HepG2 (cell line): ENCODE results near the gene TIMM17A. TPM values are rescaled to one million over a fixed set of nuclear protein-coding genes. Genes with fewer than 3 reads are reported as not detected.

ENCODE experiments used
- FOSL1 ChIP-seq: sonication (generic); formaldehyde crosslinking; IDR thresholded peaks from 2 replicates; pipeline ENCODE4 v1.9.0; 2021; ENCODE audit warnings: missing genetic modification reagents, borderline replicate concordance
- FOSL2 ChIP-seq: sonication (generic); formaldehyde crosslinking; IDR thresholded peaks from 2 replicates; pipeline ENCODE4 v1.4.0; 2020; ENCODE audit warnings: missing genetic modification reagents
- FOXK1 ChIP-seq: sonication (generic); formaldehyde crosslinking; IDR thresholded peaks from 2 replicates; pipeline ENCODE4 v1.4.0; 2020; ENCODE audit warnings: low read depth, missing genetic modification reagents, borderline replicate concordance
- FOXP4 ChIP-seq: sonication (generic); formaldehyde crosslinking; IDR thresholded peaks from 2 replicates; pipeline ENCODE4 v1.4.0; 2020; ENCODE audit warnings: missing genetic modification reagents
- HNRNPLL ChIP-seq: fragments of 200-400 bp; formaldehyde crosslinking; IDR thresholded peaks from 2 replicates; pipeline ENCODE4 v1.6.1; 2017; ENCODE audit warnings: mild to moderate bottlenecking, low read depth, low read length; ENCODE audit not compliant: poor library complexity, severe bottlenecking
- IKZF5 ChIP-seq: IDR thresholded peaks from 2 replicates; pipeline ENCODE4 v1.6.1; 2018; ENCODE audit warnings: missing genetic modification reagents, mild to moderate bottlenecking, missing compliant biosample characterization
- ISL2 ChIP-seq: sonication (generic); formaldehyde crosslinking; IDR thresholded peaks from 2 replicates; pipeline ENCODE4 v1.5.0; 2020; ENCODE audit warnings: missing genetic modification reagents
- NR2F6 ChIP-seq, 2 experiments: IDR thresholded peaks; 2 replicates each; pipeline ENCODE4 v1.6.1; 2016; ENCODE audit warnings: antibody characterized with exemption in 1 of 2, mild to moderate bottlenecking in 1 of 2
- PPARG ChIP-seq: conservative IDR thresholded peaks from 2 replicates; pipeline ENCODE4 v1.6.1; 2016; ENCODE audit warnings: missing biosample characterization, missing genetic modification reagents
- TFDP2 ChIP-seq: sonication (generic); formaldehyde crosslinking; IDR thresholded peaks from 2 replicates; pipeline ENCODE4 v1.4.0; 2020; ENCODE audit warnings: missing genetic modification reagents
- ZBTB7A ChIP-seq: sonication (generic); formaldehyde crosslinking; IDR thresholded peaks from 2 replicates; pipeline ENCODE4 v1.8.0; 2022; ENCODE audit warnings: mild to moderate bottlenecking, missing genetic modification reagents
- ZFP37 ChIP-seq: sonication (generic); formaldehyde crosslinking; IDR thresholded peaks from 2 replicates; pipeline ENCODE4 v1.4.0; 2020; ENCODE audit warnings: missing genetic modification reagents, borderline replicate concordance
- ZNF138 ChIP-seq: sonication (generic); formaldehyde crosslinking; IDR thresholded peaks from 2 replicates; pipeline ENCODE4 v1.5.0; 2020; ENCODE audit warnings: mild to moderate bottlenecking, low read depth, missing genetic modification reagents
- ZNF253 ChIP-seq: sonication (generic); formaldehyde crosslinking; IDR thresholded peaks from 2 replicates; pipeline ENCODE4 v1.8.0; 2022; ENCODE audit warnings: mild to moderate bottlenecking, missing genetic modification reagents, borderline replicate concordance
- ZNF563 ChIP-seq: sonication (generic); formaldehyde crosslinking; IDR thresholded peaks from 2 replicates; pipeline ENCODE4 v1.8.0; 2022; ENCODE audit warnings: mild to moderate bottlenecking, moderate library complexity, missing genetic modification reagents
- ZSCAN20 ChIP-seq: sonication (generic); formaldehyde crosslinking; IDR thresholded peaks from 2 replicates; pipeline ENCODE4 v1.4.0; 2020; ENCODE audit warnings: missing genetic modification reagents, mild to moderate bottlenecking, borderline replicate concordance
- polyA plus RNA-seq, 8 experiments: library from polyadenylated mRNA; depleted of rRNA in 3 of 8; stranded (reverse) in 7 of 8; unstranded in 1 of 8; fragments of >200 nt; fragmentation: Illumina TruSeq in 4 of 8; extraction: Trizol in 4 of 8; gene quantifications; 2 replicates each; pipeline versions ENCODE4 v1.2.1 to v1.2.3, GENCODE V29; 2011 to 2016; ENCODE audit warnings: low read depth in 4 of 8, missing spikeins in 1 of 8, mixed read lengths in 1 of 8; ENCODE audit not compliant: insufficient read depth in 1 of 8
- total RNA-seq, 5 experiments: library from RNA; depleted of rRNA; stranded (reverse); fragments of >200 nt; fragmentation: Illumina TruSeq; extraction: Trizol; gene quantifications; 2 replicates each; pipeline ENCODE4 v1.2.3, GENCODE V29; 2016; ENCODE audit warnings: low read depth in 1 of 5
- TF ChIP-seq, protein P1 (sequence below): sonication (generic); formaldehyde crosslinking; IDR thresholded peaks from 2 replicates; pipeline ENCODE4 v1.5.0; 2020; ENCODE audit warnings: missing genetic modification reagents
- TF ChIP-seq, protein P2 (sequence below): sonication (generic); formaldehyde crosslinking; IDR thresholded peaks from 2 replicates; pipeline ENCODE4 v1.4.0; 2020; ENCODE audit warnings: missing genetic modification reagents, borderline replicate concordance

Gene TIMM17A
- total and polyA plus RNA-seq, 2 of the 13 experiments (the other 11 are each of a cell fraction or from before 2014, with no cell fraction given): 50.8 to 97.8 TPM

DNA sequence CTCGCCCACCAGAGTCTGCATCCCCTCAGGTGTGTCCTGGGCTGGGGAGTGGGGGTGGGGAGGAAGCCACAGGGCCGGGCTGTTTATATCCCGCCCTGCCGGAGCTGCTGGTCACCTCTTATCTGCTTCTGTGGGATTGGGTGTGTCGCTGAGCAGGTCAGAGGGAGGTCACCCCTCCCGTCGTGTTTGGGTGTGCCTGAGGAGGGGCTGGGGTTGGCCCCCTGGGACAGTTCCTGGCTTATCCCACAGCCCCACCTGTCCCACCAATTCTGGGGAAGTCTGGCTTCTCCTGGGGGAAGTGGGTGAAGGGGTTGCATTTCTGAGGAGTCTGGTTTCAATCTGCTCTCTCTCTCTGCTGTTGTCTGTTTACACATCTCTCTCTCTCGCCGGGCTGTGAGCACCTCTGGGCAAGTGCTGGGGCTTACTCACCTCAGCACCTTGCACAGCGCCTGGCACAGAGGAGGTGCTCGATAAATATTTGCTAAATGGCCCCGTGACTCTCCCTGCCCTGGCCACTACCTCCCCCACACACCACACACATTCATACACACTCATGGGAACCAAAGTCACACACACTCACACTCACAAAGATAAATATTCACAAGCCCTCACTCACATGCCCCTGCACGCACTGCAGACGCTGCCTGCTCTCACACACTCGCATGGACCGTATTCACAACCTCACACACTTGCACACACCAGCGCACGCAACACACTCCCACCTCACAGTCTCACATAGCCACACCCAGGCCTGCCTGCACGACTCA is 63.3 kb downstream of the TIMM17A start (continued):
- TF ChIP-seq ISL2 (peak; percentile 42), TFDP2 (CRISPR knock-in tag) (no peak; the same call in 1 of the 2 replicates), ZSCAN20 (CRISPR knock-in tag) (peak; percentile 47; the same call in 1 of the 2 replicates), FOSL2 (peak; percentile 86), NR2F6 (IDR thresholded peaks at IDR 0.05) (peak; percentile 69), NR2F6 (CRISPR knock-in tag; IDR thresholded peaks at IDR 0.05) (peak; percentile 72; the same call in 1 of the 2 replicates), ZNF253 (CRISPR knock-in tag) (peak; percentile 46; the same call in 1 of the 2 replicates), IKZF5 (CRISPR knock-in tag) (peak; percentile 47; the same call in 1 of the 2 replicates), PPARG (peak; percentile 41; the same call in 1 of the 2 replicates), FOXK1 (CRISPR knock-in tag) (peak; percentile 58; the same call in 1 of the 2 replicates), ZFP37 (CRISPR knock-in tag) (no peak), FOXP4 (CRISPR knock-in tag) (peak; percentile 87), ZBTB7A (peak; percentile 60; the same call in 1 of the 2 replicates), ZNF563 (peak; percentile 15; the same call in 1 of the 2 replicates), FOSL1 (0 out of 2 replicates have a peak, but pooled peaks have one; percentile 28), ZNF138 (CRISPR knock-in tag) (no peak), HNRNPLL (no peak)
- TF ChIP-seq, protein P1, sequence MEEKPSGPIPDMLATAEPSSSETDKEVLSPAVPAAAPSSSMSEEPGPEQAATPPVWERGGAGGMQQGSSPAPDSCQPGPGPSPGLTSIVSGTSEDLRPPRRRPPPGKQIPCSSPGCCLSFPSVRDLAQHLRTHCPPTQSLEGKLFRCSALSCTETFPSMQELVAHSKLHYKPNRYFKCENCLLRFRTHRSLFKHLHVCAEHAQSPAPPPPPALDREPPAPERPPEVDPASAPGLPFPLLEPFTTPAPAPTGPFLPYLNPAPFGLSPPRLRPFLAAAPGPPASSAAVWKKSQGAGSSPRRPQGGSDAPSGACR (CRISPR knock-in tag): 0 out of 2 replicates have a peak, but pooled peaks have one; percentile 23
- TF ChIP-seq, protein P2, sequence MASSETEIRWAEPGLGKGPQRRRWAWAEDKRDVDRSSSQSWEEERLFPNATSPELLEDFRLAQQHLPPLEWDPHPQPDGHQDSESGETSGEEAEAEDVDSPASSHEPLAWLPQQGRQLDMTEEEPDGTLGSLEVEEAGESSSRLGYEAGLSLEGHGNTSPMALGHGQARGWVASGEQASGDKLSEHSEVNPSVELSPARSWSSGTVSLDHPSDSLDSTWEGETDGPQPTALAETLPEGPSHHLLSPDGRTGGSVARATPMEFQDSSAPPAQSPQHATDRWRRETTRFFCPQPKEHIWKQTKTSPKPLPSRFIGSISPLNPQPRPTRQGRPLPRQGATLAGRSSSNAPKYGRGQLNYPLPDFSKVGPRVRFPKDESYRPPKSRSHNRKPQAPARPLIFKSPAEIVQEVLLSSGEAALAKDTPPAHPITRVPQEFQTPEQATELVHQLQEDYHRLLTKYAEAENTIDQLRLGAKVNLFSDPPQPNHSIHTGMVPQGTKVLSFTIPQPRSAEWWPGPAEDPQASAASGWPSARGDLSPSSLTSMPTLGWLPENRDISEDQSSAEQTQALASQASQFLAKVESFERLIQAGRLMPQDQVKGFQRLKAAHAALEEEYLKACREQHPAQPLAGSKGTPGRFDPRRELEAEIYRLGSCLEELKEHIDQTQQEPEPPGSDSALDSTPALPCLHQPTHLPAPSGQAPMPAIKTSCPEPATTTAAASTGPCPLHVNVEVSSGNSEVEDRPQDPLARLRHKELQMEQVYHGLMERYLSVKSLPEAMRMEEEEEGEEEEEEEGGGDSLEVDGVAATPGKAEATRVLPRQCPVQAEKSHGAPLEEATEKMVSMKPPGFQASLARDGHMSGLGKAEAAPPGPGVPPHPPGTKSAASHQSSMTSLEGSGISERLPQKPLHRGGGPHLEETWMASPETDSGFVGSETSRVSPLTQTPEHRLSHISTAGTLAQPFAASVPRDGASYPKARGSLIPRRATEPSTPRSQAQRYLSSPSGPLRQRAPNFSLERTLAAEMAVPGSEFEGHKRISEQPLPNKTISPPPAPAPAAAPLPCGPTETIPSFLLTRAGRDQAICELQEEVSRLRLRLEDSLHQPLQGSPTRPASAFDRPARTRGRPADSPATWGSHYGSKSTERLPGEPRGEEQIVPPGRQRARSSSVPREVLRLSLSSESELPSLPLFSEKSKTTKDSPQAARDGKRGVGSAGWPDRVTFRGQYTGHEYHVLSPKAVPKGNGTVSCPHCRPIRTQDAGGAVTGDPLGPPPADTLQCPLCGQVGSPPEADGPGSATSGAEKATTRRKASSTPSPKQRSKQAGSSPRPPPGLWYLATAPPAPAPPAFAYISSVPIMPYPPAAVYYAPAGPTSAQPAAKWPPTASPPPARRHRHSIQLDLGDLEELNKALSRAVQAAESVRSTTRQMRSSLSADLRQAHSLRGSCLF (CRISPR knock-in tag): no peak
